NCI-H146 (cell line): ENCODE results near the gene TMEM31.
"Not testable (repeated sequence)": the region's sequence is repeated elsewhere in the genome, so short reads cannot be mapped to it uniquely, and the experiment has no call there.

Experiments used
- DNase-seq: peaks from one replicate; lab custom pipeline; 2025; lab: John Stamatoyannopoulos, UW

The TMEM31 gene

DNA sequence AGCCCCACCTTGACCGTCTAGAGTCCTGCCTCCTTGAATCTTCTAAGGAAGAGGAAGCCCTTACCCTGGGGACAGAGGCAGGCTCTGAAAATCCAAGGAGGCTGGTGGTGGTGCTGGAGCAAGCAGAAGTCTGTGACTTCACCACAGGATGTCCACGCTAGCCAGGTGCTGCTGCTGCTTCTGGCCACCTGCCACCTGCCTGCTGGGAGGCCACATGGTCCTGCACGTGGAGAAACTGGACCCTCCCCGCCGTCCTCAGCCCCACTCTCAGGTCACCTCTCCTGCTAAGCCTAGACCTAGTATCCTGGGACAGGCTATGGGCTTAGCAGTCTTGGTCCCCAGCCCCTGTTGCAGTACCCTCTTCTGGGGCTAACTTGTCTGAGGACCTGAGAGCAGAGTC lies 15.8 kb downstream of the TMEM31 start:
- DNase-seq = peak; percentile 86

DNA sequence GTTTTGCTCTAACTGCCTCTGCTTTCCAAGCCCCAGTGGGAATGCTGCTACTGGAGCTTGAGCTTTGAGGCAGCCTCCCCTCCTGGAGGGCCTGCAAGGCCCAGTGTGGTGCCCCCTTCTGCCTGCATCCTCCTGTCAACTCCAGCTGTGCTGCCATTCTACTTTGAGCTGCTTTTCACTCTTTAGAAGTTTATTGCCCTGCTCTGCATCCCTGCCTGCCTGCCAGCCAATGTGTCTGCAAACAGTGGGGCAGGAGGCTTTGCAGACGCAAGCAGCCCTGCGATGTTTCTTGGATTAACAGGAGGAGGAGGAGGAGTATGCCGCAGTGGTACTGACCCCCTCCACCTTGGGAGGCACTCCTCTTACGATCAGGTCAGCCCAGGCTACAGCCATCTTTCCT lies 16.4 kb downstream of the TMEM31 start:
- DNase-seq = peak; percentile 14

DNA sequence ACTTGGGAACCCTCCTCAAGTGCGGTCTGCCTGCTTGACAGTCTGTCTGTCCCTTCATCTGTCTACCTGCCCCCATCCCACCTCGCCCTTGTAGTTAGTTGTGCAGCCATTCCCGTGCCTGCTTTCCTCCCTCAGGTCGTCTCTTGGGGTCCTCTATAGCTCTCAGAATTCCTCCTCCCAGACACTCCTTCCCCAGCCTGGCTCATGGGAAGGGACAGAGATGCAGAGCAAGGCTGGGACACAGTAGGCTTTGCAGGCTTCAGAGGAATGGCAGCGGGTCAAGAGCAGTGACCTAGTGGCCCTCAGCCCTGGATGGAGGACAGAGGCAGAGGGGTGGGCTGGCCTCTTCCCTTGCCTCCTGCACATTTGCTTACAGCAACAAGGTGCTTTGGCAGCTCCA lies 18.3 kb downstream of the TMEM31 start:
- no peak for DNase-seq

DNA sequence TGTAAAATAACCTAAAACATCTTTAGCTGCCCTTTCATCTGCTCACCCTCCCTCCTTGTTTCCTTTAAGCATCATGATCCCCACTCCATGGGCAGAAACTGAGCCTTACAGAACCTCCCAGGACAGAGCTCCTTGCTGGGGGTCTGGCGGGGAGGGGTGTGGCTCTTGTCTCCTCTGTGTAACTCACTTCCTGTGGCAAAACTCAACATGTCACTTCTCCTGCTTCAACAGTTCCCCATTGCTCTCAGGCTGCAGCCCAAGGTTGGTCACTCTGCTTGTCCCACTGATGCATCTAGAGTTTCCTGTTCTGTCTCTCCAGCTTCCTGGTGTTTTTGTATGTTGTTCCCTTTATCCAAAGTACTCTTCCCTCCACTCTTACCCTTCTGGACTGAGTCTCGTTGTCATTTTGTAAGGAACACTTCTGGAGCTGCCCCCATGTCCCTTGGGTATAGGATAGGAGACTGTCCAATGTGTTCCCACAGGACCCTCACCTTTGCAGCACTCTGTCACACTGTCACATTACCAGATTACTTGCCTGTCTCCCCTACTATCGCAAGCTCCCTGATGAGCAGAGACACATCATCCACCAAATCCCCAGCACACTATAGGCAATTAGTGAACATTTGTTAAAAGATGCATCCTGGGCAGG lies 19.6 kb downstream of the TMEM31 start:
- DNase-seq = no peak

DNA sequence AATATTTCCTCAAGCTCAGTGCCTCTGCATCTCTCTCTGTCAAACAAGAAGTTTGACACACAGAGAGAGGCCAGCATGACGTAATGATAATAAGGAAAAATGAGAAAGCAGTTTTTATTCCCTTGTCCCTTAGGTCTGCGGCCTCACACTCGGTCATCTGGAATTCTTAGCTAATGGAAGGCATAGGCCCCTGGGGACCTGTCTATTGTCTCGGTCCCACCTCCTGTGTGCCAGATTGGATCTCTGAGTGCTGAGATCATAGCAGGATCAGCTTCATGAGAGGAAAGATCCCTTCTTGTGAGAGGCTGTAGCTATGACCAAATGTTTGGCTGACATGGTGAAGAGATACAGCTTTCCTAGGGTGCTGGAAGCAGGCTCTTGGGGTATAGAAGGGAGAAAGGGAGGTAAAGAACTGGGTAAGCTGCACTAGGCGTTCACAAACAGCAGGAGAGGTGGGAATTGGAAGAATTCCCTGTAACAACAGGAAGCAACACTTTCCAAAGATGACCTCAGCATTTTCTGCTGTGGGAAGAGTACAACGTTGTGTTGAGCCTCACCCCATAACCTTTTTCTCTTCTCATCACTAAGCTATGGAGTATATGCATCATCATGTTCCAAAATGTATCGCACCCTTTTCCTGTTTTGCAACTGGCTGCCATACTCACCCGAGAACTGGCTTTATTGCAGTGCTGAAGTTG lies 20.2 kb downstream of the TMEM31 start:
- DNase-seq = peak; percentile 19

DNA sequence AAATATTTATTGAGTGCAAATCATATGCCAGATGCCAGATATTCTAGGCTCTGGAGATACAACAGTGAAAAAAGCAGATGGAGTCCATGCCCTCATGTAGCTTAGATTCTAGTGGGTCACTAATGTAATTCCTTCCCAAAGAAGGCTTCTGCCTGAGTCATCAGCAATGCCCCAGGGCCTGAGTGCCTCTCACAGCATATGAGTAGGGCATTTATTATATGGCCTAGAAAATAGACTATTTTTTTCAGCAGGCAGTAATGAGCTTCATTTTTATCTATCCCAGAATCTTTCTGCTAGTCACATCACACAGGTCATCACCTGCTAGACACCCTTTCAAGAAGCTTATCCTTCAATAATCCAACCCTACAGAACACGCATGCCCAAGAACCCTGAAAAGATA lies 22.3 kb downstream of the TMEM31 start:
- no peak for DNase-seq

DNA sequence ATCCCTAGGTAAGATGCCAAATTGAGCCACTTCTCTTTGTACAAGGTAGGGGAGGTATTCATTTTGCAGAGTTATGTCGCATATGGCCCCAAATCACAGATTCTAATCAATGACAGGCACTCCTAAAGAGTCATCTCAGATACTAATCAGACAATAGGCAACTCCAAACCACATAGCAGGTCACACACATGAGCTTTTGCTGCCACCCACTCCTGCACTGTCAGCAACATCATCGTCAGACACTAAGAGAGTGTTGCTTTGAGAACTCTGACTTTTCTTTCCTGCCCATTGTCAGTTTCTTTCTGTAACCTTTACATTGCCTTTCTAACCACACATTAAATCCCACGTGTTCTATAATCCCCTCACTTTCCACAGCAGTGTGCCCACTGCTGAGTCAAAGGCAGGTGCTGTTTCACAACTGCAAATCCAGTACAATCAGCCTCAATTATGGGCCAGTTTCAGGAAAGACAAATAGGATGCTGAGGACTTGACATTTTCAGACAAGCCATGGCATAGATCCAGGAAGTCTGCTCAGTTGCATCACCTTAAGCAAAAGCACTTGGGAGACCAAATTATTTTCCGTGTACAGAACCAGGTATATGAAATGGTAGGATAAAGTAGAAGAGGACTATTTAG lies 23.5 kb downstream of the TMEM31 start:
- peak; percentile 89 for DNase-seq

DNA sequence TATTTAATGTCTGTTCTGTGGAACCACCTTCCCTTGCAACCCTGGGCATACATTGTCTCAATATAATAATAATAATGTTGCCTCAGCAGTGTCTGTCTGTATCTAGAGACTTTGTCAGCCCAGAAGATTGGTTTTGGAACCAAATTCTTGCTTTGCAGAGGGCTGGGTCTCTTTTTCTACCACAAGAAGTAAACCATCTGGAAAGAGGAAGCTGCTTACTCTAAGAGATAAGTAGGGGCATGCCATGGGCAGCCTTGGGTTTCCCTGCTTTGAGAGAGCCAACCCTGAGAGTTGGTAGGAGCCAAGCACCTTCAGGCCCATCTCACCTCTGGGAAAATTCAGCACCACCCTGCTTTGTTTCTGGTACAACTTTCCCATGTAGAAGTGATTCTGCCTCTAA lies 27.0 kb downstream of the TMEM31 start:
- DNase-seq = no peak

DNA sequence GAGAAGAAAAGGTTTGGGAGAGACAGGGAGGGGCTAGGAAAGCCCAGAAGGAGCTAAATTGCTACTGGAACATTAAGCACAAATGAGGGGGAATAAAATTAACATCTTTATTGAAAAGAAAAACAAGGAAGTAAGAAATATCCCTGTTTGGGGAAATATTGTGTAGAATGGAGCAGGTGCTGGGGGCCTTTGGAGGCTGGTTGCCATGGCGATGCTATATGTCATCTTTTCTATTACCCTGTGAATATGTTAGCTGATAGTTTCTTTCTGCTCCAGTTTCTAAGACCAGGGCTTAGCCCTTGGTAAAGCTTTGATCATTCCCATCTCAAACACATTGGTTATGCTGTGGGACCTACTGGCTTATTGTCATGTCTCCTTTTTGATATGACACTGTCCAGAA lies 28.7 kb downstream of the TMEM31 start:
- DNase-seq = peak; percentile 47

DNA sequence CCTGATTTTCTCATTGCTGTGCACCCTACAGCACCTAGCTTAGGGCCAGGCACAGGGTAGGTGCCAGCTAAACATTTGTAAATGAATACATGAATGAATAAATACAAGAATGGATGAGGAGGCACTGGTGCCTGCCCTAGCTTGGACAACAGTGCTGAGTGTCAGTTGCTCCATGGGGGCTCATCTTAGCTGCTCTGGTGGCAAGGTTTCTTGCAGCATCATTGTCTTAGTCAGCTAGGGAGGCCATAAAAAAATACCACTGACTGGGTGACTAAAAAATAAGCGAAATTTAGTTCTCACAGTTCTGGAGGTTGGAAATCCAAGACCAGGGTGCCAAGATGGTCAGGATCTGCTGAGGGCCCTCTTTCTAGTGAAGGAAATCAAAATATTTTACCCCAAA lies 31.2 kb downstream of the TMEM31 start:
- DNase-seq = no peak

DNA sequence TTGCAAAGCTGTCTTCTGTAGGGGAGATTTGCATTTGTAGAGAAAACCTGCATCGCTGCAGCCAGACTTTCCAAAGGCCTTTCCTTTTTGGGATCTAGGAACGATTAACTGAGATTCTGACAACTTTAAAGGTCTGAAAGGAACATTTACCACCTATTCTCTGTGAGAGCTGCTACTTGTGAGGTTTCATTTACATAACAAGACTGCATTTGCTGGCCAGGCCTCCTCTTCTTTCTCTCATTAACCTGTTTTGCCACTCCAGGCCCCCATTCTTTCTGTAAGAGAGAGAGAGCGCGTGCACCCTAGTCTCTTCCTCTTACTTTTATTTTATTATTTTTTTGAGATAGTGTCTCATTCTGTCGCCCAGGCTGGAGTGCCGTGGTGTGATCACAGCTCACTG lies 31.6 kb downstream of the TMEM31 start:
- DNase-seq = no peak

DNA sequence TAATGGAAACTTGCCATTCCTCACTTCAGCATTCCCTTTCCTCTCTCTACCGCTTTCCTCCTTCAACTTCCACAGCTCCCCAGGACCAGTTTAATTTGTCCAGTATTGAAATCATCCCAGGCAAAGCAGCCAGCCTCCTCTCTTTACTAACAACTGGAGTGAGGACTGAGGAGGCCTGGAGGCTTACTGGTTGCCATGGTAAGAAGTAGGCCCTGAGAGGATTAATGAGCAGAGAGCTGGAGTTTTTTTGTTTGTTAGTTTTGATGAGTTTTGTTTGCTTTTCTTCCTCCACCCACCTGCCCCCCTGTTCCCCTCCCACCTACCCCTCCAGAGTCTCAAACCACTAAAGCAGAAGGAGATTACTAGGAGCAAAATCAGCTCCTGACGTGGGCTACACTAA lies 36.5 kb downstream of the TMEM31 start:
- no peak for DNase-seq

DNA sequence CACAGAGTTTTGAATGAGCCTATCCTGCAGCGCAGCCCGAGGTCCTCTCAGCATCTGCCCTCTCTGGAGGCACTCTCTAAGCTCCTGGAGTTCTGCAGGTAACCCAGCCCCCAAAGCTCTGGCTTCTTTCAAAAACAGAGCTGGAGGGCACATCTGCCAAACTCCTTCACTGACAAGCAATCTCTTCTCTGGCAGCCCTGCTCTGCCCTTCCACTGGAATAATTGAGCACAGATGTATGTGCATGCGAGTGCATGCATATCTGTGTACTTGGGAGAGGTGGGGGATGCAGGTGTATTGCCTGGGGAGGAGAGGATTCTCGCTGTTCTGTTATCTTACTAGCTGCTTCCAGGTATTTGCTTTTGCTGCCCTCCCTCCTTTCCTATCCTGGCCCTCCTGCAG lies 43.7 kb downstream of the TMEM31 start:
- peak; percentile 84 for DNase-seq

DNA sequence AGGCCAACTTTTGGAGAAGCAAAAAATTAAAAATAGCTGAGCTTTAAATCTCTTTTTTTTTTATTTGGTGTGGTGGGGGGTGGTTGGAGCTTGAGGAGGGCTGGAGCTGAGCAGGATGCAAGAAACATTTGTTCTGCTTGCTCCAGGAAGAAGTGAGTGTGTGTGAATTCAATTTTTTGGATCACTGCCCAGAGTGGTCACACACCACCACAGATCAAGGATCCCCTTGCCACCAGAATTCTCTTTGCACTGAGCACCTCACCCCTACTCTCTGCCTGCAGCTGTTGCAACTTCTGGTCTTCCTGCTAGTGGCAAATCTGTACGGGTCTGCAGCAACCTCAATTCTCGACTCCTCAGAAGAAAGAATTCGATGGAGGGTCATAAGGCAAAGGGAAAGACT lies 46.0 kb downstream of the TMEM31 start:
- no peak for DNase-seq

DNA sequence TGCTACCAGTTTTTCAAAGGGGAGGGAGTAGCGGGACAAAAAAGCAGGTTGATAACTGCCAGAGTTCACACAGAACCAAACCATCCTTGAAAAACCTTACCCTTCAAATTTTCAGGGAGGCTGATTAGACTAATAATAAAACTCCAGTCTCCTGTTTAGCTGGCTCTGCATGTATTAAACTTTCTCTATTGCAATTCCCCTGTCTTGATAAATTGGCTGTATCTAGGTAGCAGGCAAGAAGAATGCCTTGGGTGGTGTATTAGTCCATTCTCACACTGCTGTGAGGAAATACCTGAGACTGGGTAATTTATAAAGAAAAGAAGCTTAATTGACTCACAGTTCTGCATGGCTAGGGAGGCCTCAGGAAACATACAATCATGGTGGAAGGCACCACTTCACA lies 47.8 kb downstream of the TMEM31 start:
- DNase-seq = no peak

DNA sequence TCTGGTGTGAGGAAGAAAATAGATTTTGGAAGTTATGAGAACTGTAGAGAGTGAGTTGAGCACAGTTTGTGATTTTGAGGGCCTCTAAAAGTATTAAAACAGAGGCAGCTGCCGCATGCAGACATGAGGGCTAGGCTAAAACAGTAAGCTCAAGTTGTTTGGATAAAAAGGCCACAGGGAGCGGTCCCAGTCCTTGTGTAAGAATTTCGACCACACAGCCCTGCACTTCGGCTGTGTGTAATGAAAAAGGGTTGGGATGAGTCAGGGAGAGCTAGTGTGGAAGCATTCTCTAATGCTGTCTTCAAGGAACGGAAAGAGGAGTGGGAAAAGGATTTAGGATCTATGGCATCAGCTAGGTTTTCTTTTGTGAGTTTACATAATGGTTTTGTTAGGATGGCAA lies 52.8 kb downstream of the TMEM31 start:
- not testable (repeated sequence) for DNase-seq
